Thoracic aorta (tissue), 2 donors: ENCODE measurements around the gene ABTB2. TPM values are rescaled to one million over a fixed set of nuclear protein-coding genes. Genes with fewer than 3 reads are reported as not detected.

ENCODE experiments used
- ATAC-seq: fragments of 150-250 bp; one replicate; pipeline ENCODE4 v1.8.0; 2017; ENCODE audit warnings: low read depth; ENCODE audit not compliant: insufficient number of reproducible peaks, low FRiP score
- DNase-seq: peaks from one replicate; pipeline ENCODE4 v3.0.0-alpha.2; 2020; ENCODE audit warnings: low spot score
- H3K27ac ChIP-seq, 2 donors: fragments of 200-600 bp; sonication (generic); 1 replicate in 1 of 2; 2 replicates in 1 of 2; pipeline ENCODE4 v1.5.1; 2016; ENCODE audit warnings: mild to moderate bottlenecking in 2 of 2, moderate library complexity in 2 of 2
- H3K27me3 ChIP-seq: fragments of 200-600 bp; sonication (generic); replicated peaks from 2 replicates; pipeline ENCODE4 v1.6.0; 2016; ENCODE audit warnings: mild to moderate bottlenecking; ENCODE audit not compliant: insufficient read depth
- H3K36me3 ChIP-seq: fragments of 200-600 bp; sonication (generic); one replicate; pipeline ENCODE4 v1.5.1; 2016
- H3K4me1 ChIP-seq, 2 donors: fragments of 200-600 bp; sonication (generic); 1 replicate in 1 of 2; 2 replicates in 1 of 2; pipeline versions ENCODE4 v1.5.1 to v1.6.0; 2016; ENCODE audit warnings: low read depth in 2 of 2, mild to moderate bottlenecking in 1 of 2; ENCODE audit not compliant: control insufficient read depth in 1 of 2
- H3K4me3 ChIP-seq: fragments of 200-600 bp; sonication (generic); 2 replicates; pipeline ENCODE4 v1.5.1; 2016; ENCODE audit warnings: mild to moderate bottlenecking
- H3K9me3 ChIP-seq: fragments of 200-600 bp; sonication (generic); 2 replicates; pipeline ENCODE4 v1.5.1; 2016
- CTCF ChIP-seq: fragments of 200-600 bp; sonication (generic); IDR thresholded peaks from one replicate; pipeline ENCODE4 v1.5.1; 2019; ENCODE audit warnings: antibody characterized with exemption
- total RNA-seq, 2 donors: library from RNA; depleted of rRNA; stranded (reverse); fragments of >200 nt; gene quantifications; one replicate each; pipeline versions ENCODE4 v1.1.0 to v1.2.3, GENCODE V29; 2016

The ABTB2 gene
- total RNA-seq, 2 donors from 2014 or later: 12.3 to 31.0 TPM

DNA sequence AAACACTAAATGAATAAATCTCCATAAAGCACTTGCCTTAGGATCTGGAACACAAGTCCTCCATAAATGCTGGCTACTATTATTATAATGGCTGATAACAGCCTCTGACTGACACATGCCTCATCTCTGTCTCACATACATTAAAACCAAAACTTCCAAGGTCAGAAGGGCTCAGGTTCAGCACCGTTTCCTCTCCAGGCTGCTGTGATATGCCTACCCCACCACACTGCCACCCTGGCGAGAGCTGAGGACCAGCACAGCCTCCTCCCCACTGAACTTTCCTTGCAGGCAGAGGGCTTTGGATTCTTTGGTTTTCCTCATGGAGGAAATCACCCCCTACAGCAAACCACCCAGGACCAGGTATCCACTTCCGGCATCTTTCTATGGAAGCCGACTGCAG, 112.8 kb downstream of the ABTB2 start:
- H3K4me3 ChIP-seq: no peak overlapping the region
- no peak for TF ChIP-seq CTCF

GRCh38 chr11:34243600-34244464, 114.0 kb downstream of the ABTB2 start:
- H3K27me3 ChIP-seq: no peaks in the 10 kb centered on the region
- H3K4me1 ChIP-seq: peaks cover 6 to 33% of the 10 kb centered on the region in 2 donors
- no peak for TF ChIP-seq CTCF
- no peak overlapping the region for H3K27ac ChIP-seq
- no peak overlapping the region for H3K4me3 ChIP-seq
- no peak for DNase-seq
- H3K9me3 ChIP-seq: no peaks in the 10 kb centered on the region
- no peaks in the 10 kb centered on the region for H3K36me3 ChIP-seq
- ATAC-seq: no peak

More for the DNA sequence above, 112.8 kb downstream of the ABTB2 start:
- no peaks in the 10 kb centered on the region for H3K36me3 ChIP-seq
- DNase-seq (no peak), ATAC-seq (no peak)
- no peaks in the 10 kb centered on the region for H3K9me3 ChIP-seq
- H3K4me1 ChIP-seq: peaks cover 6 to 45% of the 10 kb centered on the region in 2 donors
- no peaks in the 10 kb centered on the region for H3K27me3 ChIP-seq
- H3K27ac ChIP-seq: no peak overlapping the region

- Histone ChIP-seq H3K27ac (no peak overlapping the region), H3K36me3 (no peaks in the 10 kb centered on the region), H3K9me3 (no peaks in the 10 kb centered on the region), H3K27me3 (no peaks in the 10 kb centered on the region), H3K4me3 (no peak overlapping the region), H3K4me1 (peaks cover 6 to 31% of the 10 kb centered on the region in 2 donors)
- ATAC-seq (no peak), DNase-seq (no peak)
- no peak for TF ChIP-seq CTCF
Observed at GRCh38 chr11:34242037-34242625, 115.7 kb downstream of the ABTB2 start.

DNA sequence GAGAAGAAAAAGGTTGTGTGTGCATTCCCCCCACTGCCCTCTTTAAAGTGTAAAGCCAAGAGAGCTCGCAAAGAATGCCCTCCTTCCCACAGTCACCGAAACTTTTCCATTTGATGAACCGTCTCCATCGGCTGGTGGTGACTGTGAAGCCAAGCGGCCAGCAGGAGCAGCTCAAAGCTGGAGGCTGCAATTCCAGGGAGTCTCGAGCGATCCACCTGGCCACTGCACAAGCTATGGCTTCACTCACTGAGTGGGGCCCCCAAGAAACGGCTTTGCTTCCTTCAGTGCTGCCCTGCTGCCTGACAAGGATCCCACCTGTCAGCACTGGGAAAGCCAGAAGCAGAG, 117.7 kb downstream of the ABTB2 start:
- ATAC-seq (no peak), DNase-seq (no peak)
- Histone ChIP-seq H3K9me3 (no peaks in the 10 kb centered on the region), H3K4me3 (no peak overlapping the region), H3K4me1 (peaks cover 6 to 31% of the 10 kb centered on the region in 2 donors), H3K27ac (no peak overlapping the region), H3K36me3 (no peaks in the 10 kb centered on the region), H3K27me3 (no peaks in the 10 kb centered on the region)
- TF ChIP-seq CTCF: no peak

DNA sequence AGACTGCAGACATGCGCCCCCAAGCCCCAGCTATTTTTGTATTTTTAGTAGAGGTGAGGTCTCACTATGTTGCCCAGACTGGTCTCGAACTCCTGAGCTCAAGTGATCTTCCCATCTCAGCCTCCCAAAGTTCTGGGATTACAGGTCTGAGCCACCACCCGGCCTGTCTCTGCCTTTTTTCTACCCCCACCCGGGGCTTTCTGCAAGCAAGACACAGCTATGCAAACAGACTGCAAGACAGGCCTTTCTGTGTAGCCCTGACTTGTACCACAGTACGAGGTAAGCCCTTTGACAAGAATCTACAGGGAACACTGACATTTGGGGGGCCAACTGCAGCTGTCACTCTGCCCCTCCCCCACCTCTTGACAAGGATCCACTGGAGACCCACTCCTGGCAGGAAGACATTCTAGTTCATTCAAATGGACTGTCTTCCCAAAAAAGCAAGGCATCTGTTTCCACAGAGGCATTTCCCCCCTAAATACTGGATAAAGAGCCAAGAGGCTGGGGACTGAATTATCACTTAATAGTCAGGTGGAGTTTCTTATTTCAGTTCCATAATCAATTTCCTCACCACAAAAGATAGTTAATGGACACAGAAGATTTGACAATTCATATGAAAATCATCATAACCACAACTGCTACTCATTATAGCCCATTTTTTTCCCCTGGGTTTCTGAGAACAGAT, 118.2 kb downstream of the ABTB2 start:
- DNase-seq: no peak
- H3K36me3 ChIP-seq: no peaks in the 10 kb centered on the region
- TF ChIP-seq CTCF: no peak
- no peak overlapping the region for H3K27ac ChIP-seq
- peaks cover 6 to 28% of the 10 kb centered on the region in 2 donors for H3K4me1 ChIP-seq
- no peak overlapping the region for H3K4me3 ChIP-seq
- H3K27me3 ChIP-seq: no peaks in the 10 kb centered on the region
- no peaks in the 10 kb centered on the region for H3K9me3 ChIP-seq
- ATAC-seq: no peak
